HEK293T (cell line): ENCODE data around the gene SSX4B.
"Not testable (repeated sequence)": the region's sequence is repeated elsewhere in the genome, so short reads cannot be mapped to it uniquely, and the experiment has no call there.

ENCODE experiments used
- CTCF ChIA-PET: fragments of 350-600 bp; formaldehyde crosslinking; extraction: SDS; loops from one replicate; lab custom pipeline; 2021; ENCODE audit warnings: antibody characterized with exemption, inconsistent platforms; lab: Yijun Ruan, JAX
- POLR2A ChIA-PET: fragments of 350-600 bp; formaldehyde crosslinking; extraction: SDS; loops from one replicate; lab custom pipeline; 2020; ENCODE audit warnings: antibody characterized with exemption, inconsistent platforms; lab: Yijun Ruan, JAX
- DNase-seq: peaks from one replicate; pipeline ENCODE4 v3.0.0; 2012; ENCODE audit warnings: mixed read lengths; ENCODE audit errors: extremely low spot score
- FOXK2 ChIP-seq: fragments of 450-650 bp; IDR thresholded peaks from 2 replicates; pipeline ENCODE4 v1.6.1; 2016; ENCODE audit warnings: mild to moderate bottlenecking
- ZNF384 ChIP-seq: fragments of 450-650 bp; IDR thresholded peaks from 2 replicates; pipeline ENCODE4 v1.6.1; 2016

Gene SSX4B

GRCh38 chrX:48357681-48358080 lies 54.1 kb downstream of the SSX4B start:
- TF ChIP-seq ZNF384 (no peak), FOXK2 (no peak)

GRCh38 chrX:48356315-48357094 lies 55.3 kb downstream of the SSX4B start, which contains the start of gene SSX3:
Gene SSX3 (minus strand): TSS chrX:48356703. CDS start chrX:48355249, 1,454 bp downstream.
- CTCF ChIA-PET, POLR2A ChIA-PET: not testable (repeated sequence)

More at GRCh38 chrX:48357681-48358080, 54.1 kb downstream of the SSX4B start:
- ChIA-PET CTCF (no interaction called here), POLR2A (no interaction called here)
- no peak for DNase-seq

More at GRCh38 chrX:48356315-48357094, 55.3 kb downstream of the SSX4B start, which contains the start of gene SSX3:
- DNase-seq, result not testable (repeated sequence)
